HG03280 (cell line): ENCODE measurements around the gene NECAB2.
A peak's percentile ranks its signal among the peaks of the same experiment; 100 is the strongest.

Experiments used
- ATAC-seq: cut with Tn5 transposase; IDR thresholded peaks from one replicate; pipeline ENCODE4 v1.9.1; 2021; ENCODE audit warnings: mild to moderate bottlenecking, moderate library complexity; ENCODE audit not compliant: unreplicated experiment

The NECAB2 gene

DNA sequence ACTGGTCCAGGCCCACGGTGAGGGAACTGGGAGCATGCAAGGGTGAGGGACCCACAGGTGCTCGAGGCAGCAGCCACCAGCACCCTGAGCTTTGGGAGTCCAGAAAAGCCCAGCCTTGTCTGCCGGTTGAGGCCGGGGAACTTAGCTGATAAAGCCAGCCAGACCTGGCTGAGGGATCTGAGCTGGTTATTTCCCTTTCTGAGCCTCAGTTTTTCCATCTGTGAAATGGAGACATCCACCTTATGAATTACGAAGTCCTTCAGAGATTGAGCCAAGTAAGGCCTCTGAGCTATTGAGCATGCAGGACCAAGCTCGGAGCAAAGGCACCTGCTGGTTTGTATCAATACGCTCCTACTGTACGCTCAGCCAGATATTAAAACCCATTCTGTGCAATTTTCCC lies 13.8 kb downstream of the NECAB2 start:
- ATAC-seq, result no peak

DNA sequence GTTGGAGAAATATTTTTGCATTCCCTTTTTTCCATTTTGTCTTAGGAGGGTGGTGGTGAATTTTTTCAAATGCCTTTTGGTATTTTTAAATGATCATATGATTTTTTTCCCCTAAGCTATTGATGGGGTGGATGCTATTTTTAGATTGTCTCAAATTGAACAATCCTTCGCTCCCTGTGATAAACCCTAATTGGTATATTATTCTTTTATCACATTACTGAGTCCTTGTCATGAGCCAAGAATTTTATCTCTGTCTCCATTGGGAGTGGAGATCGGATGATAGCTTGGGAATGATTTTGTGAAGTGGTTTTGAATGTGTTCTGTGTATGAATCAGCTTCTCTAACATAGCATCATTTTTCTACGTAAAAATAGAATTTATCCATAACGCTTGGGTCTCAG lies 15.4 kb downstream of the NECAB2 start:
- no peak for ATAC-seq

DNA sequence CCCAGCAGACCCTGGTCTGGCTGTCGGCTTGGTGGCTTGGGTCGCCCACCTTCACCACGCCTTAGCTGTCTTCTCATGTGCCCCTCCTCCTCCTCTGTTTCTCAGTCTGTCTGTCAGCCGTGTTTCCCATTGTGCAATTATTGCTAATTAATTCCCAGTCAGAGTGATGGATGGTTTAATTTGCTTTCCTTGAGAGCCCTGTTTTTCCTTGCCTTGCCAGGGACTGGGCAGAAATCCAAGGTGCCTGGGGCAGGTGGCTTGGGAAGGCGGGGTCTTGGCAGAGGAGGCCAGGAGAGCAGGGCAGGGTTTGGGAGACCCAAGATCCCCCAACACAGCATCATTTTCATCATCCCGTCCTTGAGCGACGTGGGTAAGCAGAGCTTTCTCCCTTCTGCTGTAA lies 21.3 kb downstream of the NECAB2 start:
- no peak for ATAC-seq

DNA sequence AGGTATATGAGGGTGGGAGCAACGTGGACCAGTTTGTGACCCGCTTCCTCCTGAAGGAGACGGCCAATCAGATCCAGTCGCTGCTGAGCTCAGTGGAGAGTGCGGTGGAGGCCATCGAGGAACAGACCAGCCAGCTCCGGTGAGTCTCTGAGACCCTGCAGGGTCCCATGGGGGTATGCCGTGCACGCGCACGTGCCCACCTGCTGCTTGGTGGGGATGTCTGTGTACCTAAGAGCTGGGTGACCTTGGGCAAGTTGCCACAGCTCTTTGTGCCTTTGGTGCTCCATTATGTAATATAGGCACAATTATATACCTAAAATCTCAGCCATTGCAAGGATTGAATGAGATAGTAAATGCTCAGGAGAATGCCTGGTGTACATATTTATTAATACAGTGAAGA lies 22.4 kb downstream of the NECAB2 start:
- ATAC-seq, result no peak

DNA sequence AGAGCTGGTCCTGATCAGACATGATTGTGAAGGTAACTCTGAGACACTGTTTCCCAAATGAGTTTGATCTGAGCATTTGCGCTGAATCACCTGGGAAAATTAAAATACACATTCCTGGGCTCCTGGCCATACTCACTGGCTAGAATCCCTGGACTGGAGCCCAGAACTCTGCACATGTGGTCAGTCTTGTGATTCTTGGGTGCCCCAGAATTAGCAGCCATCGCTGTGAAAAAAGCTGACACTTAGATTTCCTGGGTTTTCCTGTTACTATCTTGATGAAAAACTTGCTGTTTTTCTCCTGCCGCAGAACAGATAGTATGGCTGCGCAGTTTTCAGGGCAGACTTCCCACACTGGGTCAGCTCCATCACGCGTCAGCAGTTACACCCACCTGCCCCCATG lies 24.6 kb downstream of the NECAB2 start:
- ATAC-seq, result no peak

DNA sequence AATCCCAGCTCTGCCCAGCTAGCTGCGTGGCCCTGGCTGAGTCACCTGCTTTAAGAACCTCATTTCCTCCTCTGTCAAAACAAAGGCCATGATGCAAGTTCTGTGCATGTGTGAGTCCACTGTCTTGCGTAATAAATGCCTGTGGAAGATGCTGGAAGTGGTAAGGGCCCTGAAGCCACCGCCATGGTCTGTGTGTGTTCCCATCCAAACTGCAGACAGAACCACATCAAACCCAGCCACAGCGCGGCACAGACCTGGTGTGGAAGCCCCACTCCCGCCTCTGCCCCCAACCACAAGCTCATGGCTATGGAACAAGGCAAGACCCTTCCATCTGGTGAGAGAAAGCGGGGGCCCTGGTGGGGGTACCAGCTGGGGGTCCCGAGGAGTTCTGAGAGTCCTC lies 26.0 kb downstream of the NECAB2 start:
- no peak for ATAC-seq

DNA sequence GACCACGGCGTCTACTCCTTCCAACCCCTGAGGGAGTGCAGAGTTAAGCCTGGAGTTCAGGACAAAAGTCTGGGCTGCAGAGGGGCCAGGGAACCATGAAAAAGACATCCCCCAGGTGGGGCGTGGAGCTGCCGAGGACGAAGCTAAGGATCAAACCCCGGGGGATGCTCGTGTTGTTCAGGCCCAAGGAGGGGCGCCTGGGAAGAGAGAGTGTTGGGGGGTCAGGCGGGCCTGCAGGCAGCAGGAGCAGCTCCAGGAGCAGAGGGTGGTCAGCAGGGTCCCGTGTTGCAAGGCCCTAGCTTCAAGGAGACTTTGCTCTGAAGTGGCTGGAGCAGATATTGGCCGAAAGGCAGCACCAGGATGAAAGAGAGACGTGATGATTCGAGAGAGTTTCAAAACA lies 26.7 kb downstream of the NECAB2 start:
- ATAC-seq, result no peak

DNA sequence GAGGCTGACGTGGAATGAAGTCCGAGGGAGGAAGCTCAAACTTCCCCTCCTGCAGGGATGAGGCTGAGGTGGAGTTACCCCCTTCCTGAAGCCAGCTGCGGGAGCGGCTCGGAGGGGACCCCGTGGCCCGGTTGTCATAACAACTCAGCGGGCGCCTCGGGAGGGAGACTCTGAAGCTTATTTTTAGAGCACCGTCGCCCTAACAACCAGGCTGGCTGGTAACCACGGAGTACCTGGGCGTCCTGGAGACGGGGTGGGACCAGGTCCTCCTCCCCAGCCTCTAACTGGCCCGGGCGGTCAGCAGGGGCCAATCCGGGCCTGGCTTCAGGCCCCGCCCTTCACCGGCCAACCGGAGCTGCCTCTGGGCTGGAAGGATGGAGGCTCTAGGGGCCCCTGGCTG lies 27.7 kb downstream of the NECAB2 start:
- ATAC-seq, result no peak

DNA sequence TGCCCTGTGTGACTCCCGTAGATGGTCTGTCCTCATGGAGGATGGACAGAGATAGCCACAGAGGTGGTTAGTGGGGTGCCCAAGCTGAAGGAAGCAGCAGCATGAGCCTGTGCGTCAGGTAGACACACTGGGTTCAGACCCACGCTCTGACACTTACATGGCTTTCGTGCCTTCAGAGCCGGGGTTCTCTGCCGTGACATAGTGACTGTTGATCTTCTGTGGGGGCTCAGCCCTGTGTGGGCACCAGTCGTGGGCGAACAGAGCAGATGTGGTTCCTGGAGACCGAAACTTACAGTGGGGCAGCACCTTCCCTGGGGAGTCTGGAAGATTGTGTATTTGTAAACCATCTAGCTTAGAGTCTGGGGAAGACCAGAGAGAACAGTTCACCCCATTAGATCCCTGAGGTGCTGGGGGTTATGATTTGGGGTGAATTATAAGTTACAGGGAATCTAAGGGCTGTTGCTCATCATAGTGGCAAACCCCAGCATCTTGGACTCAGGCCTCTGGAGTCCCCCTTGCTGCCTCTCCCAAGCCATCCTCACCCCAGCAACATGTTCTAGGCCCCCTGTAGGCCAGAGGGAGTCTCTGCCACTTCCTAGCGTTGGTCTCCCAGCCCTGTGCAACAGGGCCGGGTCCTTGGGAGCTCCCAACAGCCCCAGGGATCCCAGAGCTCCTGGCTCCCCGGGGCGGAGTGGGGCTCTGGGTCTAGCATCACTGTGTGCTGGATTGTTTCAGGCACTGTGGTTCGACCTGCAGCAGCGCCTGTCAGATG lies 28.6 kb downstream of the NECAB2 start:
- ATAC-seq, result no peak

DNA sequence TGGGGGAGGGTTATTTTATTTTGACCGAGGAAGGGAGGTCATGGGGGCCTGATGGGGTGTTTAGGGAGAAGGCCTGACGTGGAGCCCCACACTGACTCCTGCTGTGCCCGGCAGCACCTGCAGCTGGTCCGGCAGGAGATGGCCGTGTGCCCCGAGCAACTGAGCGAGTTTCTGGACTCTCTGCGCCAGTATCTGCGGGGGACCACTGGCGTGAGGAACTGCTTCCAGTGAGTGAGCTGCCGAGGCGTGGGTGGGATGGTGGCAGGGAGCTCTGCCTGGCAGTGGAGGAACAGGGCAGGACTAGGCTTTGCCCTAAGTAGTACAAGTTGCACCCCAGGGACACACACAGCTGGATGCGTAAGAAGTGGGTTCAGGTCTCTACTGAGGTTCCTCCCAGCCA lies 30.0 kb downstream of the NECAB2 start:
- ATAC-seq, result no peak

DNA sequence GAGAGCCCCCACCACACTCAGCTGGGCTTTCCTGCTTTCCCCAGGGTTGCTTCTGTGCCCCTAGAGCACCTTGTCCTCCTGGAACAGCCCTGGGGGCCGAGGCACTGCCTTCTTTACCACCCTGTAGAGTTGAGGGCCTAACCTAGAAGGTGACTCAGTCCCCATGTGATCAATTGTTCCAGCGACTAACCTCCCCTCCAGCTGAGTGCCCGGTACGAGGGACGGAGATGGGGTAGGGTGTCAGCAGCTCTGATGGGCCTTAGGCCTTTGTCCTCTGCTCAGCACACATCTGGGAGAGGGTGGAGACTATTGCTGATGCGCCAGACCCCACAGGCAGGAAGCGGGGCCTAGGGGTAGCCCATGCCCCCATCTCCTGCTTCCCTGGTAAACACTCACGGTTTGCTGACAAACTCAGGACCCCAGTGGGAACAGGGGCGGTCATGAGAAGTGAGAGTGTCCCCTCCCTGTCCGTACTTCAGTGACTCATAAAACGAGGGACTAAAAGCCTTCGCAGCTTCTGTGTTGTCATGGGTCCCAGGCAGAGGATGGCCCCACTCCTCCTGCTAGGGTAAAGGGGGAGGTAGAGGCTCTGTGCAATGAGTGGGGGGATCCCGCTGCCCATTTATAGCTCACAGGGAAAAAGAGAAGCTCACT lies 33.1 kb downstream of the NECAB2 start:
- no peak for ATAC-seq

DNA sequence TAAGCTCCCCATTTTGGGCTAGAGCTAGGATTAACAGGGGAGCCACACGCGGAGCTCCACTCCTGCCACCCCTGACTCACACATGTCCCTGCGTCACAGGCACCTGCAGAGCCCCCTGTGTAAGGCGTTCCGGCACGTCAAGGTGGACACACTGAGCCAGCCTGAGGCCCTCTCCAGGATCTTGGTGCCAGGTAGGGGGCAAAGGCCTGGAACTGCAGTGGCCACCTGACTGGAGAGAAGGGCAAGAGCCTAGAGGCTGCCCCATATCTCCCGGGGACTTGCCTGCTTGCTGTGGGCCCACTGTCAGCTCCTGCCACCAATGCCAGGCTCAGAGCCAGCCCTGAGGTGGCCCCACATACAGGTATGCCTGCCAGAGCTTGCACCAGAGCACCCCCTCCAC lies 33.7 kb downstream of the NECAB2 start:
- ATAC-seq, result no peak

DNA sequence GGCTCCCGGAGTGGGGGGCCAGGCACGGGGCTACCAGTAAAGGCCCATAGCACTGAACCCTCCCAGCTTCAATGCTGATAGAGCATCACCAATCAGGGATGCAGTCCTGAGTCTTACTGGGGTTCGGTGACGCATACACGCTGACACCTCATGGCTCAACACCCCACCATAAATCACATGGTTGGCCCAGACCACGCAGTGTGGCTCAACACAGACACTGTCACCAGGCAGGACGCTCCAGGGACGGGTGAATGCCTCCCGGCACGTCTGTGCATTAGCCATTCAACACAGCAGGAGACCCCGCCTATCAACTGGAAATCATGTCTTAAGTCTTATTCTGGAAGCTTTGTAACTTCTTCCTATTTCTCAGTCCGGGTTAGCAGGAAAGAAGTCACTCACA lies 35.0 kb downstream of the NECAB2 start:
- no peak for ATAC-seq

DNA sequence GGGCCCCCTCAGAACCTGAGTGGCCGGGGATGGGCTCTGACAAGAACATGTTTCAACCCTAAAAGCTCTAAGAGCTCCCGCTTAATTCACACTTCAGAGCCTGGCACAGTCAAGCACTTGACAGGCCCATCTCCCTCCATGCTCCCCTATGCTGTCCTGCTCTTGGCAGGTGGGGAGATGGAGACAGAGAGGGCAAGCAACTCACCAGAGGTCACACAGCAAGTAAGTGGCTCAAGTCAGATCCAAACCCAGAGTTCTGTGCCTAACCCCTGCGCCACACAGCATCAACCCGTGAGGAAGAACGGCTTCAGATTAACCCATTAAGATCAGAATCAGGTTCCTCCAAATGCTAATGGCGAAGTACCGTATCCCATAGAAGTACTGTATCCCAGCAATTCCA lies 36.4 kb downstream of the NECAB2 start:
- no peak for ATAC-seq

DNA sequence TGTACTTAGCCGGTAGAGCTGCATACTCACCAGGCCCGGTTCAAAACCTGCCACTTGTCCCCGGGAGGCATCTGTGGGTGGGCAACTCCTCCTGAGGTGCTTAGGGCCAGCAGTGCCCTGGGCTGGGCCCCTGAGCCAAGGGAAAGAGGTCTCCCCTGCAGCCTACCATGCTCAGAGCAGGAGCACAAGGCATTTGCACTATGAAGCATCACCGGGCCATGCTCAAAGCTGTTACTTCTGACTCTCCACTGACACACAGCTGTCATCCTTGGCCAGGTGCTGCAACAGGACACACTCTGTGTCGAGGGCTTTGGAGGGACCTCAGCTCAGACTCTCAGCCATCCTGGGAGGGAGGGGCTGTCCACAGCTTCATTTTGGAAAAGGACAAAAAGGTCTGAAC lies 37.3 kb downstream of the NECAB2 start:
- ATAC-seq, result no peak

DNA sequence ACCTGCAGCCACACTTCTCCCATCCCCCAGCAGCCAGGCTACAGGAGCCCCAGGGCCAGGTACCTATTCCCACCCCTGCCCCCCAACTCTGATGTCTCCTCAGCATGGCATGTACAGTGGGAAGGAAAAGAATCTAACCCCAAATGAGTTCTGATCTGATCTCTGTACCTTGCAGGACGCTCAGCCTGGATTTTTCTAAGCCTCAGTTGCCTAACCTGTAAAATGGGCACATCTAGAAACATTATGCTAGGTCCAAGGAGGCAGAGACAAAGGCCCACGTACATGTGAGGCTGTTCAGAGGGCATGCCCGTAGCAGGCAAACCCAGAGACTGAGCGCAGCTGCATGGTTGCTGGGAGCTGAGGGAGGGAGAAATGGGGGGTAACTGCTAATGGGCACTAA lies 39.5 kb downstream of the NECAB2 start:
- ATAC-seq, result no peak

DNA sequence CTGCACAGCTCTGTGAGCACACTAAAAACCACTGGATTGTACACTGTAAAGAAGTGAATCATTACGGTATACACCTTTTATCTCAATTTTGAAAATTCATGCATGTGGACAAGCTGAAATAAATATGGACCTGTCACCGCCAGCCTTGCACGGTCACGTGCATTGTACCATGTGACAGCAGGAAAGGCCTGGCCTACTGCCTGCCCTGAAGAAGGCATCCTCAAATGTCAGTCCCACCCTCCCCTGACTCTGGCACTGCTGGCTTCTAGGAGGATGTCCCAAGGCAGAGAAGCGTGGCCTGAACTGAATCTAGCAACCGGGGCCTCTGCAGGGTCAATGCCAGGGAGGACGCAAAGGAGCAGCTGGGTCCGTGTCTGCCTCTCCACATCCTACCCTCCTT lies 39.9 kb downstream of the NECAB2 start:
- no peak for ATAC-seq

DNA sequence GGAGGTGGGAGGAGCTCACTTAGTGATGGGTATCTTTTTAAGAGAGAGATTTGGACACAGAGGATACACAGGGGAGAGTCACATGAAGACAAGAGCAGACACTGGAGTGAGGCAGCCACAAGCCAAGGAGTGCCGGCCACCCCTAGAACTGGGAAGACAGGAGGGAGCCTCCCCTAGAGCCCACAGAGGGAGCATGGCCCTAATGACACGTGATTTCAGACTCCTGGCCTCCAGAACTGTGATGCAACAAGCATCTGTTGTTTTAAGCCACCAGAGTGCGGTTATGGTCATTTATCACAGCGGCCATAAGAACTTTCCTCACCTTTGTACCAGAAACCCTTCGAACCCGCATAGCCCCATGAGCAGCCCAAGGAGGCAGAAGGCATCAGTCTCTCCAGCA lies 41.2 kb downstream of the NECAB2 start:
- ATAC-seq, result no peak

DNA sequence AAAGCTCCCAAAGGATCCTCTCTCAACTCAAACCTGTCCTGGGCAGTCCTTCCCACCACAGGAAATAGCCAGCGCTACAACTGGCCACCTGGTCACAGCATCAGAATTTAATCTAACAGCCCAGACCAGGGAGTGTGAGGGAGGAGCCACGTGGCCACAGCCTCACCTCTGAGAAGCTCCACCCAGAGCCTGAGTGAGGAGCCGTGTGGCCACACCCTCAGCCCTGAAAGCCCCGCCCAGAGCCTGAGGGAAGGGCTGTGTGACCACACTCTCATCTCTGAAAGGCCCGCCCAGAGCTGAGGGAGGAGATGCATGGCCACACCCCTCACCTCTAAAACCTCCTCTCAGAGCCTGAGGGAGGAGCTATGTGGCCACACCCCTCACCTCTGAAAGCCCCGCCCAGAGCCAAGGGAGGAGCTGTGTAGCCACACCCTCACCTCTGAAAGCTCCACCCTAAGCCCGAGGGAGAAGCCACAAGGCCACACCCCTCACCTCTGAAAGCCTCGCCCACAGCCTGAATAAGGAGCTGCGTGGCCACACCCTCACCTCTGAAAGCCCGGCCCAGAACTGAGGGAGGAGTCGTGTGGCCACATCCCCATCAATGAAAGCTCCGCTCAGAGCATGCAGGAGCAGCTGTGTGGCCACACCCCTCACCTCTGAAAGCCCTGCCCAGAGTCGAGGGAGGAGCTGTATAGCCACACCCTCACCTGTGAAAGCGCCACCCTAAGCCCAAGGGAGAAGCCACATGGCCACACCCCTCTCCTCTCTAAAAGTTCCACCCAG lies 45.9 kb downstream of the NECAB2 start:
- ATAC-seq, result peak; percentile 85

DNA sequence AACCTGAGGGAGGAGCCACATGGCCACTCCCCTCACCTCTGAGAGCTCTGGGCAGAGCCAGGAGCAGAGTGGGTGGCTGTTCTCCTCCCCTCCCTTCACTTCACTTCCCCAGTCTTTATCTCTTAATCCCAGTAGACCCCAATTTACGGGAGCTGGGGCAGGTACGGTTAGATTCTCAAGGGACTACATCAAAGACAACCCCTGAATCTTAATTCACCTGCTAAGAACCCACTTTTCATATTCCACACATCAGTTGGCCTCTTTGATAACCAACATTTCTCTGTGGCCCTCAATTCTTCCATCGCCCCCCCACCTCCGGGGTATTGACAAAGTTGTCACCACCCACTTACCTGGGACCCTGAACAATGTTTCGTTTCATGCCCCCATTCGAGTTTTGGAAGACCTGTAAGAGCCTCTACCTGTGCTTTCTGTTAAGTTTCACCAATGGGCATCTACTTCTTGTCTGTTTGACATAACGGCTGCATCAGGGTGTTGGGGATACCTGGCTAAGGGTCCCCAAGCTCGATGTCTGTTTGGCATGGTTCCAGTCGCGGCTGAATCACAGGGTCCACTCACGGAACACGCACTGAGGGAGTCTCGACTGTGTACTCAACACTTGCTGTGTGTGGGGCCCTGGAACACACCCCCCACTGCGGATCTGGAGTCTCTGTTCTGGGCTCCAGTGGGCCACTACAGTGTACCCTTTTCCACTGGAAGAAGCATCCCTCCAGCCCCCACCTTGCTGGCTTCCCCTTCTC lies 46.7 kb downstream of the NECAB2 start:
- ATAC-seq, result no peak

DNA sequence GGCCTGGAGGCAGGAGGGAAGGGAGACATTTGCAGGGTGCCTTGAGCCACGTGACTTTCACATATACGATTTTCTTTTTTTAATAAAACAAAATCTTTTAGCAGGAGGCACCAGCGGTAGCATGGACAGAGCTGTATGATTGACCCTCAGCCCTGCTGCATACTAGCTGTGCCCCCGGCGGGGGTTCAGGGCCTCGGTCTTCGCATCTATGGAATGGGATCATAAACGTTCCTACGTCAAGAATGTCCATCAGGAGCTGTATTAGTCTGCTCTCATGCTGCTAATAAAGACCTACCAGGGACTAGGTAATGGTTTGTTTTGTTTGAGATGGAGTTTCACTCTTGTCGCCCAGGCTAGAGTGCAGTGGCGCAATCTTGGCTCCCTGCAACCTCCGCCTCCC lies 47.4 kb downstream of the NECAB2 start:
- ATAC-seq, result no peak
